Measurements from ENCODE around the gene PDE2A.

PDE2A gene

DNA sequence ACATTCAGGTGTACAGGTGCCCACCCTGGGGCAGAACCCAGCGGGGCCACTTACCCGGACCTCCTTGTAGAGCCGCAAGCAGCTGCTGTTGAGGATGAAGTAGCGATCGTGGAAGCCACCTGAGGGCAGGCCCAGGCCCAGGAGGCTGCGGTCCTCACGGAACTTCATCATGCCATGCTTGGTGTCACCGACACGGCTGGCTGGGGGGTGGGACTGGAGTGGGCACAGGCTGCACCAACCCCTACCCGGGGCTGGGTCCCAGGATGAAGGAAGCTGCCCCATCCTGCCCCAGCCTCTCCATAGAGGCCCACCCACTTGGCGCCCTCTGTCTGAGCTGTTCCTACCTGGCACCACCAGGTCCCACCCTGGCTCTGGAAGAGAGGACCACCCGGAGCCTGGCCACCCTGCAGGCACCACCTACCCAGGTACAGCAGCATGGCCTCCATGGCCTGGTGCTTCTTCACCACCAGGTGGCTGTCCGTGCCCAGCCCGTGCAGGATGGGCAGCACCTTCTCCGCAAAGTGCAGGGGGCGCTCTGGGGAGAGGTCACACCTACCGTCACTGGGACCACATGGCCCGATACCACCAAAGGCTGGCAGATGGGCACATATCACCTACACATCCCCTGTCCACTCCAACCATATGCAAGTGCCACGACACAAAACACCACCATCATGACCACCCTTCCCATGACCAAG is 19.2 kb upstream of the PDE2A start:
- H3K36me3 ChIP-seq (ENCODE audit: control insufficient read depth in 2 of 2, insufficient read depth in 2 of 2, low read length in 2 of 2): peaks cover 55 to 70% of the 10 kb centered on the region in 2 donors
- H3K27ac ChIP-seq (ENCODE audit: low read length): no peak overlapping the region
- no peaks in the 10 kb centered on the region for H3K9me3 ChIP-seq (ENCODE audit: control insufficient read depth in 2 of 2, low read length in 2 of 2)
- no peak overlapping the region for H3K4me3 ChIP-seq (ENCODE audit: low read length in 2 of 2)
- H3K27me3 ChIP-seq (ENCODE audit: control insufficient read depth in 1 of 2, insufficient read depth in 2 of 2, low read length in 2 of 2): no peaks in the 10 kb centered on the region
- no peak overlapping the region for H3K9ac ChIP-seq (ENCODE audit: low read length in 2 of 2)
- H3K4me1 ChIP-seq (ENCODE audit: control insufficient read depth, insufficient read depth, low read length): peaks cover 12% of the 10 kb centered on the region

DNA sequence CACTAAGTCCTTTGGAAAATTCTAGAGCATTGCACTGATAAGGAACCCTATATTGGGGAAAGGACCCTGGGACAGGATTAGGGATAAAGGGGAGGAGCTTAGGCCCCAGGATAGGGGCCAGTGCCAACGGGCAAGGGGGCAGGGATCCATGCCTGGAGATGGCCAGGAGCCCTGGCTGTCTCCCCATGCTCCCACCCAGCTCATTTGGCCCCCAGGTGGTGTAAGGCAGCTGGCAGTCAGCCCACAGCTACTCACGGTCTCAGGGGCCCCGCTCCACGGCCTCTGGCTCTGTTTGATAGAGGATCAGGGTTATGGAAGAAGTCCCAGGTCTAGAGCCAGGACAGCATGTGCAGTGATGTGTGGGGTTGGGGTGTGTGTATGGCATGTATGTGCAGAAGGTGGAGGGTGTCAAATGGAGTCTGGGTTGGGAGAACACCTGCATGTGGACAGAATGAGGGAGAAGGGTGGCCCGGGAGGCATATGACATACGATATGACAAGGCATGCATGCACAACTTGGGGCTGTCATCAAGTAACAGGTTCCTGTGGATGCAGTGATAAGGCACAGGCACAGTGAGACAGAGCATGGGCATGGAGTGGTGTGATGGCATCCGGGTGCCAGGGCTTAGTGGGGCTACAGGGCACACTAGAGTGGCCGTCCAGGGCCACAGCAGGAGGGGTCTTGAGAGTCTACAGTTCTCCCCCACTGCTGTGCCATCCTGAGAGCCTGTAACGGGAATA is 18.4 kb upstream of the PDE2A start:
- no peaks in the 10 kb centered on the region for H3K9me3 ChIP-seq (ENCODE audit: control insufficient read depth in 2 of 2, low read length in 2 of 2)
- H3K27me3 ChIP-seq (ENCODE audit: control insufficient read depth in 1 of 2, insufficient read depth in 2 of 2, low read length in 2 of 2): no peaks in the 10 kb centered on the region
- H3K4me1 ChIP-seq (ENCODE audit: control insufficient read depth, insufficient read depth, low read length): peaks cover 14% of the 10 kb centered on the region
- no peak overlapping the region for H3K27ac ChIP-seq (ENCODE audit: low read length)
- H3K36me3 ChIP-seq (ENCODE audit: control insufficient read depth in 2 of 2, insufficient read depth in 2 of 2, low read length in 2 of 2): peaks cover 56 to 69% of the 10 kb centered on the region in 2 donors
- H3K9ac ChIP-seq (ENCODE audit: low read length in 2 of 2): no peak overlapping the region
- no peak overlapping the region for H3K4me3 ChIP-seq (ENCODE audit: low read length in 2 of 2)

DNA sequence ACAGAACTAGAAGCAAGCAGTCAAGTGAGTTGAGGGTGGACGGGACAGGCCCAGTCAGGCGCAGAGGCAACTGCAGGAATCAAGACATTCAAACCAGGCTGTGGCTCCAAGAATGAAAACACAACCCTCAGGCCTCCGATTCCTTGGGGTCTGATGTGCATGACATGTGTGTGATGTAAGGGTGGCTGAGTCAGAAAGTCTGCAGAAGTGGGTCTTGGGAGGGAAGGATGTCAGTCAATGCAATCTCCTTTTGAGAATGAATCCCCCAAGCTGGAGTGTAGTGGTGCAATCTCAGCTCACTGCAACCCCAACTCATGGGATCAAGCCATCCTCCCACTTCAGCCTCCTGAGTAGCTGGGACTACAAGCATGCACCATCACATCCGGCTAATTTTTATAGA is 15.9 kb upstream of the PDE2A start:
- Histone ChIP-seq H3K27ac (ENCODE audit: low read length) (no peak overlapping the region), H3K4me1 (ENCODE audit: control insufficient read depth, insufficient read depth, low read length) (peaks cover 32% of the 10 kb centered on the region), H3K9ac (ENCODE audit: low read length in 2 of 2) (no peak overlapping the region), H3K27me3 (ENCODE audit: control insufficient read depth in 1 of 2, insufficient read depth in 2 of 2, low read length in 2 of 2) (no peaks in the 10 kb centered on the region), H3K4me3 (ENCODE audit: low read length in 2 of 2) (no peak overlapping the region), H3K9me3 (ENCODE audit: control insufficient read depth in 2 of 2, low read length in 2 of 2) (no peaks in the 10 kb centered on the region), H3K36me3 (ENCODE audit: control insufficient read depth in 2 of 2, insufficient read depth in 2 of 2, low read length in 2 of 2) (peaks cover 52 to 59% of the 10 kb centered on the region in 2 donors)

DNA sequence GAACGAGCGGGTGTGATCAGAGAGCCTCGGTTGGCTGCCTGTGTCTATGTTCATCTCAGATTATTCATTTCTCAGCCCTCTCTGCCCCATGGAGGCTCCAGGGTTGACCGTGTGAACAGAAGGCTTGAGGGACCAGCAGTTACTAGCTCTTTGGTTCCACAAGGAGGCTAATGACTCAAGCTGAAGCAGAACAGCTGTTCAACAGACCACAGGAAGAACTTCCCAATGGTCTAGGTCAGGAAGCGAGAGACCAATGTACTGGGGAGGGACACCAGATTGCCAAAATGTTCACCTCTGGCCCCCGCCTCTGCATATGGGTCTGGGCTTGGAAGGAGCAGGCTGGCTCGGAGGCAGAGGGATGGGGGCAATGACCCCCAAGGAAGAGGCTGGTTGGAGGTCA is 14.7 kb upstream of the PDE2A start:
- H3K27ac ChIP-seq (ENCODE audit: low read length): no peak overlapping the region
- peaks cover 41 to 50% of the 10 kb centered on the region in 2 donors for H3K36me3 ChIP-seq (ENCODE audit: control insufficient read depth in 2 of 2, insufficient read depth in 2 of 2, low read length in 2 of 2)
- no peak overlapping the region for H3K9ac ChIP-seq (ENCODE audit: low read length in 2 of 2)
- H3K4me1 ChIP-seq (ENCODE audit: control insufficient read depth, insufficient read depth, low read length): peaks cover 43% of the 10 kb centered on the region
- no peaks in the 10 kb centered on the region for H3K9me3 ChIP-seq (ENCODE audit: control insufficient read depth in 2 of 2, low read length in 2 of 2)
- no peaks in the 10 kb centered on the region for H3K27me3 ChIP-seq (ENCODE audit: control insufficient read depth in 1 of 2, insufficient read depth in 2 of 2, low read length in 2 of 2)
- no peak overlapping the region for H3K4me3 ChIP-seq (ENCODE audit: low read length in 2 of 2)

DNA sequence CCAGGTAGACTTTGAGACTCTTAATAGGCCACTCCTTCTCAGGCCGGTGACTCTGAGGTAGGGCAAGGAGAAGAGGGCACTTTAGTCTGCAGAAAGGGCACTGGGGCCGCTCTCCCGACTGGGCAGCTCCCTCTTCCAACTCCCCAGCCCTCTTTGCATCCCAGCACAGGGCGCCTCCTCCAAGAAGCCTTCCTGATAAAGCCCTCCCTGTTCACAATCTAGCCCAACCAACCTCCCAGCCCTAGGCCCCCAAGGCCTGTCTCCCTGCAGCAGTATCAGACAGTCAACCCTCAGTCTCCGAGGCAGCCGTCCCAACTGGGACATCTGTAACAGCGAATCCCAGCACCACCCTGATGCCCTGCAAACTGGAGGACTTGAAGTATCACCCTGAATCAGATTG is 14.3 kb upstream of the PDE2A start:
- Histone ChIP-seq H3K9ac (ENCODE audit: low read length in 2 of 2) (no peak overlapping the region), H3K4me3 (ENCODE audit: low read length in 2 of 2) (no peak overlapping the region), H3K36me3 (ENCODE audit: control insufficient read depth in 2 of 2, insufficient read depth in 2 of 2, low read length in 2 of 2) (peaks cover 40 to 47% of the 10 kb centered on the region in 2 donors), H3K9me3 (ENCODE audit: control insufficient read depth in 2 of 2, low read length in 2 of 2) (no peaks in the 10 kb centered on the region), H3K4me1 (ENCODE audit: control insufficient read depth, insufficient read depth, low read length) (peaks cover 45% of the 10 kb centered on the region), H3K27me3 (ENCODE audit: control insufficient read depth in 1 of 2, insufficient read depth in 2 of 2, low read length in 2 of 2) (no peaks in the 10 kb centered on the region), H3K27ac (ENCODE audit: low read length) (no peak overlapping the region)

DNA sequence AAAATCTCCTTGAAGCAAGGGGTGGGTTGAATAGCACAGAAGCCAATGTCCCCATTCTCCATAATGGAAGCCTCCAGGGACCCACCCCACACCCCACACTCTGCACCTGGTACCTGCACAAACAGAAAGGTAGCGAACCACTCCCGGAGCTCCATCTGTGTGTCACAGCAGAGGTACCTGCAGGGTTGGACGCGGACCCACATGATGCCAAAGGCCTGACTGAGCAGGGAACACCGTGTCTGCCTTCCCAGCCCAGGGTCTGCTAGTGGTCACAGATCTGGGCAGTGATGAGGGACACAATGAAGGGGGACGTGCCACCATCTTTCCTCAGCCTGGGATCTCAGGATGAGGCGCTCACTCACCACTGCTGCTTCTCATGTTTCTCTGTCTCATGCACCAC is 13.1 kb upstream of the PDE2A start:
- peaks cover 45% of the 10 kb centered on the region for H3K4me1 ChIP-seq (ENCODE audit: control insufficient read depth, insufficient read depth, low read length)
- peaks cover 31 to 36% of the 10 kb centered on the region in 2 donors for H3K36me3 ChIP-seq (ENCODE audit: control insufficient read depth in 2 of 2, insufficient read depth in 2 of 2, low read length in 2 of 2)
- H3K9me3 ChIP-seq (ENCODE audit: control insufficient read depth in 2 of 2, low read length in 2 of 2): no peaks in the 10 kb centered on the region
- H3K9ac ChIP-seq (ENCODE audit: low read length in 2 of 2): no peak overlapping the region
- no peak overlapping the region for H3K4me3 ChIP-seq (ENCODE audit: low read length in 2 of 2)
- H3K27me3 ChIP-seq (ENCODE audit: control insufficient read depth in 1 of 2, insufficient read depth in 2 of 2, low read length in 2 of 2): no peaks in the 10 kb centered on the region
- no peak overlapping the region for H3K27ac ChIP-seq (ENCODE audit: low read length)

DNA sequence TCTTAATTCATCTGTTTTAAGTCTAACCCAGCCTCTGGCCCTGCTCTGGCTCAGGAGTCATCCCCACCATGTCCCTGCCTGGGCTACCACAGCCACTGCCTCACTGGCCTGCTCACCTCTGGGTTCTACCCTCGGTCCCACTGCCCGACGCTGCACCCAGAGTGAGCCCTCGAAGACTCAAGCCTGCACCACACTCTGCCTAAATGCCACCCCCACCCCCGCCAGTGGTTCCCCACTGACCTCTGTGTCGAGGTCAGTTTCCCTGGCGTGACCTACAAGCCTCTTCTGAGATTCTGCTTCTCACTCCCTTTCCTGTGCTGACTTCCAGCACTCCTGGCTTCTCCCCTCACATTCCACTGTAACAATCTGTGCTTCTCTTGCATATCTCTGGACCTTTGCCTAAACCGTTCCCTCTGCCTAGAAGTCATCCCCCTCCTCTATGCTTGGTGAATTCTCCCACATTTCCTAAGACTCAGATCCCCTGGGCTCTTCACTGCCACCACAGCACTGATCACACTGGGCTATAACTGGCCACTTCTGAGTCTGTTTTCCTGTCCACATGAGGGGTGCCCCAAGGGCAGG is 12.5 kb upstream of the PDE2A start:
- Histone ChIP-seq H3K27me3 (ENCODE audit: control insufficient read depth in 1 of 2, insufficient read depth in 2 of 2, low read length in 2 of 2) (no peaks in the 10 kb centered on the region), H3K4me3 (ENCODE audit: low read length in 2 of 2) (no peak overlapping the region), H3K9ac (ENCODE audit: low read length in 2 of 2) (no peak overlapping the region), H3K27ac (ENCODE audit: low read length) (peak overlapping the region; percentile 41), H3K4me1 (ENCODE audit: control insufficient read depth, insufficient read depth, low read length) (peaks cover 45% of the 10 kb centered on the region), H3K36me3 (ENCODE audit: control insufficient read depth in 2 of 2, insufficient read depth in 2 of 2, low read length in 2 of 2) (peaks cover 28 to 30% of the 10 kb centered on the region in 2 donors), H3K9me3 (ENCODE audit: control insufficient read depth in 2 of 2, low read length in 2 of 2) (no peaks in the 10 kb centered on the region)

DNA sequence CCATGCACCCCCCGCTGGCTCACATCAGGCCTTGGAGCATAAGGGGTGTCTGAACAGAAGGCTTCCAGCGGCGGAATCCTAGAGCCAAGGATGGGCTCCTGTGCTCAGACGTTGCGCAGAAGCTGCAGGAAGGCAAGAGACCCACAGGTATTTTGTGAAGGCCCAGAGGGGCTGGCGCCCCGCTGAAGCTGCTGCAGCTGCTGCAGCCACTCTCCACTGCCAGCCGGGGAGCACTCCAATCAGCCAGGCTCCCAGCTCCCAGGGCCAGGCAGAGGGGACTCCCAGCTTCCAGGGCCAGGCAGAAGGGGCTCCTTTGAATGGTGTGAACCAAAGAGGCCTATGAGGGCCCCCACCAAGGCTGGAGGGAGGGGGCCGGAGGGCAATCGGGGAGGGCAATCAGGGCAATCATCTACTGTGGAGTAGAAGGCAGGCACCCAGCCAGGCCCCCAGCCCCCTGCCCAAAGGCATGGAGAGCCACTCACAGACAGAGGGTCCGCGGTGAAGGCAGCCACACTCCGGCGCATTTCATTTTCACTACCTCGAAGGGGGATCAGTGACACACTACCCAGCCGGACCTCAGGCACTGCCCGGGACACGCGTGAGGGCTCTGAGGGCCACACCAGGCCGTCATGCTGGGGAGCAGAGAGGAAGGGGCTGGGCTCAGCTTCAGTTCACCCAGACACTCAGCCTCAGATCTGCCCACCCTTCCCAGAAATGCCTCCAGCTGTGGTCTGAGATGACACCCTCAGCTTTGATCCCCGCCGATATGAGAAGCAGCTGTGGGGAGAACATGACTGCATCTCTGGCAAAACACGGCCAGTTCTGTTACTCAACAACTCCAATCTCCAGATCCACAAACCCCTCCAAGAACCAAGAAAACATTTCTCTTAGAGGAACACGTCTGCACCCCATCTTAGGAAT is 11.6 kb upstream of the PDE2A start:
- Histone ChIP-seq H3K36me3 (ENCODE audit: control insufficient read depth in 2 of 2, insufficient read depth in 2 of 2, low read length in 2 of 2) (peaks cover 21 to 23% of the 10 kb centered on the region in 2 donors), H3K27ac (ENCODE audit: low read length) (peak overlapping the region; percentile 41), H3K9me3 (ENCODE audit: control insufficient read depth in 2 of 2, low read length in 2 of 2) (no peaks in the 10 kb centered on the region), H3K4me3 (ENCODE audit: low read length in 2 of 2) (no peak overlapping the region), H3K4me1 (ENCODE audit: control insufficient read depth, insufficient read depth, low read length) (peaks cover 50% of the 10 kb centered on the region), H3K27me3 (ENCODE audit: control insufficient read depth in 1 of 2, insufficient read depth in 2 of 2, low read length in 2 of 2) (no peaks in the 10 kb centered on the region), H3K9ac (ENCODE audit: low read length in 2 of 2) (no peak overlapping the region)

DNA sequence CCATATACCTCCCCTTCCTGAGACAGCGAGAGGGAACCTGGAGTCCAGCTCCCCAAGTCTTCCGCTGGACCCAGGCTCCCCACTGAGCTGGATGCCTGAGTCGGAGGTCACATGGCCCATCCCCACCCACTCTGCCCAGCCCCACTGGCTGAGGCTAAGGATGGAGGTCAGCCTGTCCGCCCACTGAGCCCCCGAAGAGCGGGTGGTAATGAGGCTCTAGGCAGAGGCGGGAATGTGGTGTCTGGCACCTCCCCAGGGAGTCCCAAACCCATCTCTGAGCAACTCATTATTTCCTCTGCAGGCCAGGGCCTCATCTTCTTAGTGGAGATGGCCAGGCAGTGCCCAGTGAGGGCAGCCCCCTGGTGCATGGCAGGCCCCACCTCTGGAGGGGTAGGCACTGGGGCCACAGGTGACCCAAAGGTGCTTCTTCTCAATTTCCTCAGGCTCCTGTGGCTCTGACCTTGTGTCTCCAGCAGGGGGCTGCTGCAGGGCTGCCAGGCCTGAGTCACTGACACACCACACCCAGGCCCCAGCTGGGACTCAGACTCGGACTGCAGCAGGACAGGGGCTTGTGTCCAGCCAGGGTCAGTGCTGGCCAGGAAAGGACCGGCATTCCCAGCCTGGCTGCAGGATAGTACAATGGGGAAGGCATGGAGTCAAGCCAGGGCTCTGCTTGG is 10.2 kb upstream of the PDE2A start:
- Histone ChIP-seq H3K9me3 (ENCODE audit: control insufficient read depth in 2 of 2, low read length in 2 of 2) (no peaks in the 10 kb centered on the region), H3K27ac (ENCODE audit: low read length) (no peak overlapping the region), H3K9ac (ENCODE audit: low read length in 2 of 2) (no peak overlapping the region), H3K27me3 (ENCODE audit: control insufficient read depth in 1 of 2, insufficient read depth in 2 of 2, low read length in 2 of 2) (peaks cover 5 to 6% of the 10 kb centered on the region in 2 donors), H3K4me3 (ENCODE audit: low read length in 2 of 2) (no peak overlapping the region), H3K4me1 (ENCODE audit: control insufficient read depth, insufficient read depth, low read length) (peaks cover 48% of the 10 kb centered on the region), H3K36me3 (ENCODE audit: control insufficient read depth in 2 of 2, insufficient read depth in 2 of 2, low read length in 2 of 2) (peaks cover 16 to 21% of the 10 kb centered on the region in 2 donors)

DNA sequence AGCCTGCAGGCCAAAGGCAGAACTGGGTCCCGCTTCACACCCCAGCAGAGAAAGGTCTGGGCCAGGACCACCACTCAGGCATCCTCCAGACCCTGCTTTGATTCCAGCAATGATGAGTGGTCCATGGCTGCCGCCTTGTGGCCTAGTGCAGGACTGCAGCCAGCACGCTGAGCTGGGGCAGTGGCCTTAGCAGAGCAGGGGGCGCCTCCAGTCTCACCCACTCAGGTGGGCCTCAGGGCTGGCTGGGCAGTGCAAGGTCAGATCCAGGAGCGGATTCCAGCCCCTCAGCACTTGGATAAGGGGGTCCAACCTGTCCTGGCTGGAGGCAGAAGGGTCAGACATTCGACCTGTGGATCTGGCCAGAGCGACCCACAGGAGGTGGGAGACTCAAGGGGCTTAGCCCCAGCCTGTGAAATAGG is 9.6 kb upstream of the PDE2A start:
- no peak overlapping the region for H3K9ac ChIP-seq (ENCODE audit: low read length in 2 of 2)
- peaks cover 42% of the 10 kb centered on the region for H3K4me1 ChIP-seq (ENCODE audit: control insufficient read depth, insufficient read depth, low read length)
- H3K36me3 ChIP-seq (ENCODE audit: control insufficient read depth in 2 of 2, insufficient read depth in 2 of 2, low read length in 2 of 2): peaks cover 14 to 18% of the 10 kb centered on the region in 2 donors
- no peaks in the 10 kb centered on the region for H3K9me3 ChIP-seq (ENCODE audit: control insufficient read depth in 2 of 2, low read length in 2 of 2)
- peaks cover 10 to 12% of the 10 kb centered on the region in 2 donors for H3K27me3 ChIP-seq (ENCODE audit: control insufficient read depth in 1 of 2, insufficient read depth in 2 of 2, low read length in 2 of 2)
- no peak overlapping the region for H3K4me3 ChIP-seq (ENCODE audit: low read length in 2 of 2)
- no peak overlapping the region for H3K27ac ChIP-seq (ENCODE audit: low read length)
